HAP-1 (cell line): ENCODE measurements around the gene TYW1.
"Not testable (repeated sequence)": the region's sequence is repeated elsewhere in the genome, so short reads cannot be mapped to it uniquely, and the experiment has no call there.

Experiments used
- DNase-seq, 2 experiments: peaks; one replicate each; pipeline ENCODE4 v3.0.0-alpha.2; 2016 to 2020; ENCODE audit warnings: low spot score in 2 of 2
- H3K27me3 ChIP-seq: fragments of 250-450 bp; sonication (Bioruptor Pico); 2 replicates; pipeline ENCODE4 v1.5.1; 2020; ENCODE audit warnings: low read depth, mild to moderate bottlenecking, moderate library complexity
- H3K36me3 ChIP-seq: fragments of 250-450 bp; sonication (Bioruptor Pico); replicated peaks from 2 replicates; pipeline ENCODE4 v1.5.1; 2020; ENCODE audit warnings: mild to moderate bottlenecking
- H3K4me1 ChIP-seq: fragments of 250-450 bp; sonication (Bioruptor Pico); 2 replicates; pipeline ENCODE4 v1.5.1; 2020; ENCODE audit warnings: mild to moderate bottlenecking
- H3K4me3 ChIP-seq: fragments of 250-450 bp; sonication (Bioruptor Pico); 2 replicates; pipeline ENCODE4 v1.5.1; 2020; ENCODE audit warnings: mild to moderate bottlenecking, moderate library complexity
- H3K9me3 ChIP-seq: fragments of 250-450 bp; sonication (Bioruptor Pico); 2 replicates; pipeline ENCODE4 v1.5.1; 2020; ENCODE audit warnings: mild to moderate bottlenecking, moderate library complexity
- in situ Hi-C: fragments of 300-500 bp; cut with MboI; formaldehyde crosslinking; loops from 3 replicates; pipeline ENCODE4 v1.14.3; 2020; ENCODE audit warnings: low sequenced_read_pairs, inconsistent platforms, mixed read lengths

Gene TYW1

GRCh38 chr7:66970310-66970709 is 26.3 kb upstream of the TYW1 start:
- Histone ChIP-seq H3K9me3 (no peaks in the 10 kb centered on the region), H3K4me1 (no peaks in the 10 kb centered on the region), H3K36me3 (no peaks in the 10 kb centered on the region), H3K4me3 (no peak overlapping the region), H3K27me3 (no peaks in the 10 kb centered on the region)
- peak in 1 of 2 experiments; percentile 18 for DNase-seq
- in situ Hi-C loops = no loop called here

GRCh38 chr7:66974986-66975590 is 21.5 kb upstream of the TYW1 start:
- H3K27me3 ChIP-seq = no peaks in the 10 kb centered on the region
- peak in 1 of 2 experiments; percentile 40 for DNase-seq
- in situ Hi-C loops = no loop called here
- H3K36me3 ChIP-seq = no peaks in the 10 kb centered on the region
- H3K4me1 ChIP-seq = no peaks in the 10 kb centered on the region
- H3K4me3 ChIP-seq = no peak overlapping the region
- peaks cover 2% of the 10 kb centered on the region; the same call in 1 of the 2 replicates for H3K9me3 ChIP-seq

GRCh38 chr7:66978312-66978711 is 18.3 kb upstream of the TYW1 start:
- H3K36me3 ChIP-seq, H3K9me3 ChIP-seq, DNase-seq, H3K4me3 ChIP-seq, H3K4me1 ChIP-seq, in situ Hi-C loops, H3K27me3 ChIP-seq: not testable (repeated sequence)

- DNase-seq, H3K27me3 ChIP-seq, H3K9me3 ChIP-seq, in situ Hi-C loops, H3K4me3 ChIP-seq, H3K36me3 ChIP-seq, H3K4me1 ChIP-seq: not testable (repeated sequence)
These were observed 17.6 kb upstream of the TYW1 start for GRCh38 chr7:66979013-66979412.

GRCh38 chr7:66980336-66980735 is 16.3 kb upstream of the TYW1 start:
- H3K4me1 ChIP-seq, H3K4me3 ChIP-seq, DNase-seq, H3K36me3 ChIP-seq, H3K9me3 ChIP-seq, H3K27me3 ChIP-seq, in situ Hi-C loops: not testable (repeated sequence)

GRCh38 chr7:66989552-66989951 is 7.1 kb upstream of the TYW1 start:
- in situ Hi-C loops, DNase-seq, H3K4me3 ChIP-seq, H3K4me1 ChIP-seq, H3K27me3 ChIP-seq, H3K9me3 ChIP-seq: not testable (repeated sequence)
- peaks cover 31% of the 10 kb centered on the region for H3K36me3 ChIP-seq

GRCh38 chr7:66994051-66994450 is 2.6 kb upstream of the TYW1 start:
- H3K27me3 ChIP-seq, H3K4me1 ChIP-seq, DNase-seq, in situ Hi-C loops, H3K9me3 ChIP-seq: not testable (repeated sequence)
- H3K4me3 ChIP-seq = peak overlapping the region; percentile 92
- H3K36me3 ChIP-seq = peaks cover 19% of the 10 kb centered on the region

- H3K27me3 ChIP-seq, H3K4me1 ChIP-seq, in situ Hi-C loops, H3K9me3 ChIP-seq: not testable (repeated sequence)
- peak overlapping the region; percentile 92 for H3K4me3 ChIP-seq
- peak; percentile 9 to 54 for DNase-seq
- peaks cover 19% of the 10 kb centered on the region for H3K36me3 ChIP-seq
These were observed 2.0 kb upstream of the TYW1 start for GRCh38 chr7:66994691-66995049.

- H3K36me3 ChIP-seq = peaks cover 17% of the 10 kb centered on the region
- H3K9me3 ChIP-seq, in situ Hi-C loops, H3K27me3 ChIP-seq, H3K4me1 ChIP-seq: not testable (repeated sequence)
- DNase-seq = peak; percentile 95 to 96
- H3K4me3 ChIP-seq = peak within 1 kb of the TSS; percentile 92
These were observed 1.4 kb upstream of the TYW1 start, which contains the start of gene SBDS for GRCh38 chr7:66995050-66995776. Gene SBDS, minus strand, starts transcription at chr7:66995586. Its CDS starts 169 bp downstream, at chr7:66995417.

GRCh38 chr7:67000601-67001258 is 4.1 kb downstream of the TYW1 start:
- in situ Hi-C loops, H3K9me3 ChIP-seq, H3K27me3 ChIP-seq, H3K36me3 ChIP-seq, H3K4me3 ChIP-seq, H3K4me1 ChIP-seq, DNase-seq: not testable (repeated sequence)

- H3K36me3 ChIP-seq, H3K27me3 ChIP-seq, DNase-seq, H3K4me1 ChIP-seq, in situ Hi-C loops, H3K4me3 ChIP-seq, H3K9me3 ChIP-seq: not testable (repeated sequence)
These were observed 7.5 kb downstream of the TYW1 start for GRCh38 chr7:67004145-67004544.

- in situ Hi-C loops = no loop called here
- DNase-seq = peak in 1 of 2 experiments; percentile 14
- Histone ChIP-seq H3K4me3 (no peak overlapping the region), H3K36me3 (peaks cover 12% of the 10 kb centered on the region), H3K4me1 (no peaks in the 10 kb centered on the region), H3K9me3 (no peaks in the 10 kb centered on the region), H3K27me3 (no peaks in the 10 kb centered on the region)
These were observed 10.3 kb downstream of the TYW1 start for GRCh38 chr7:67006965-67007364.

- peaks cover 14% of the 10 kb centered on the region for H3K36me3 ChIP-seq
- no peaks in the 10 kb centered on the region for H3K4me1 ChIP-seq
- in situ Hi-C loops = no loop called here
- H3K27me3 ChIP-seq = no peaks in the 10 kb centered on the region
- no peak for DNase-seq
- no peak overlapping the region for H3K4me3 ChIP-seq
- H3K9me3 ChIP-seq = no peaks in the 10 kb centered on the region
These were observed 11.6 kb downstream of the TYW1 start for GRCh38 chr7:67008260-67008659.

- DNase-seq, H3K4me1 ChIP-seq, H3K9me3 ChIP-seq, in situ Hi-C loops, H3K27me3 ChIP-seq, H3K4me3 ChIP-seq: not testable (repeated sequence)
- peaks cover 15% of the 10 kb centered on the region for H3K36me3 ChIP-seq
These were observed 13.0 kb downstream of the TYW1 start for GRCh38 chr7:67009677-67010076.
